ENCODE measurements around the gene HLA-E. TPM values are rescaled to one million over a fixed set of nuclear protein-coding genes. Genes with fewer than 3 reads are reported as not detected.

Gene HLA-E
- total and polyA plus RNA-seq, 12 donors: 85.7 to 667 (median 308) TPM

- no peak overlapping the region for H3K27ac ChIP-seq
- intact Hi-C loops (cut with DNase I): no loop called here
- H3K9me3 ChIP-seq (replicated peaks in 1 of 3): no peaks in the 10 kb centered on the region
- H3K27me3 ChIP-seq: no peaks in the 10 kb centered on the region
- no peak overlapping the region for H3K4me3 ChIP-seq
- H3K4me1 ChIP-seq (replicated peaks in 1 of 2): no peaks in the 10 kb centered on the region
- DNase-seq: peak in 1 of 7 donors; percentile 13
- no peaks in the 10 kb centered on the region for H3K36me3 ChIP-seq (replicated peaks in 1 of 2)
- WGBS, 4 donors: 69 to 80% (median 77%) methylated on average over 10 of the region's 10 CpGs
- TF ChIP-seq CTCF (IDR thresholded peaks at IDR 0.05): no peak
Measured at GRCh38 chr6:30510419-30511168, 21.3 kb downstream of the HLA-E start.

GRCh38 chr6:30511169-30511546, 21.8 kb downstream of the HLA-E start:
- Histone ChIP-seq H3K4me1 (replicated peaks in 1 of 2) (no peaks in the 10 kb centered on the region), H3K4me3 (no peak overlapping the region), H3K27me3 (no peaks in the 10 kb centered on the region), H3K9me3 (replicated peaks in 1 of 3) (no peaks in the 10 kb centered on the region), H3K27ac (no peak overlapping the region), H3K36me3 (replicated peaks in 1 of 2) (no peaks in the 10 kb centered on the region)
- 50 to 73% (median 70%) methylated on average over 5 of the region's 5 CpGs for WGBS, 4 donors
- no peak for TF ChIP-seq CTCF (IDR thresholded peaks at IDR 0.05)
- no peak for TF ChIP-seq POLR2A (IDR thresholded peaks at IDR 0.05)
- peak in 1 of 7 donors; percentile 2 for DNase-seq
- intact Hi-C loops (cut with DNase I): no loop called here

GRCh38 chr6:30513451-30513850, 24.1 kb downstream of the HLA-E start:
- DNase-seq: no peak
- TF ChIP-seq POLR2A (IDR thresholded peaks at IDR 0.05) (no peak), CTCF (IDR thresholded peaks at IDR 0.05) (no peak)
- Histone ChIP-seq H3K9me3 (replicated peaks in 1 of 3) (no peaks in the 10 kb centered on the region), H3K27me3 (no peaks in the 10 kb centered on the region), H3K36me3 (replicated peaks in 1 of 2) (no peaks in the 10 kb centered on the region), H3K4me3 (no peak overlapping the region), H3K4me1 (replicated peaks in 1 of 2) (no peaks in the 10 kb centered on the region), H3K27ac (no peak overlapping the region)
- WGBS, 4 donors: 86 to 94% (median 90%) methylated on average over 2 of the region's 2 CpGs
- intact Hi-C loops (cut with DNase I): no loop called here

GRCh38 chr6:30515106-30515505, 25.8 kb downstream of the HLA-E start:
- TF ChIP-seq POLR2A (IDR thresholded peaks at IDR 0.05) (no peak), CTCF (IDR thresholded peaks at IDR 0.05) (no peak)
- H3K27ac ChIP-seq: peak overlapping the region in 3 of 5 donors; percentile 16 to 81 (median 79)
- intact Hi-C loops (cut with DNase I): no loop called here
- no peak overlapping the region for H3K4me3 ChIP-seq
- no peaks in the 10 kb centered on the region for H3K9me3 ChIP-seq (replicated peaks in 1 of 3)
- no peaks in the 10 kb centered on the region for H3K36me3 ChIP-seq (replicated peaks in 1 of 2)
- H3K4me1 ChIP-seq (replicated peaks in 1 of 2): no peaks in the 10 kb centered on the region
- peak in 1 of 7 donors; percentile 7 for DNase-seq
- 29 to 39% (median 34%) methylated on average over 4 of the region's 4 CpGs for WGBS, 4 donors
- no peaks in the 10 kb centered on the region for H3K27me3 ChIP-seq
